Left renal pelvis (tissue), 4 donors: ENCODE measurements around the gene RNASE9. TPM values are rescaled to one million over a fixed set of nuclear protein-coding genes. Genes with fewer than 3 reads are reported as not detected.
"Not testable (repeated sequence)": the region's sequence is repeated elsewhere in the genome, so short reads cannot be mapped to it uniquely, and the experiment has no call there.

Experiments used
- DNase-seq, 4 donors: peaks; one replicate each; pipeline ENCODE4 v3.0.0-alpha.2; 2013; ENCODE audit warnings: low read depth in 4 of 4, low spot score in 3 of 4
- polyA plus RNA-seq, 4 donors: library from polyadenylated mRNA; unstranded; fragments of 120-200 nt; gene quantifications; one replicate each; pipeline ENCODE4 v1.2.1, GENCODE V29; 2013; ENCODE audit not compliant: insufficient read length in 4 of 4

RNASE9 gene
- polyA plus RNA-seq = not detected

GRCh38 chr14:20560961-20561360 lies at the start of gene RNASE9:
RNASE9 (minus strand) TSS chr14:20561047.
- no peak for DNase-seq

- no peak for DNase-seq
Observed at GRCh38 chr14:20610002-20610765, 49.3 kb upstream of the RNASE9 start.

GRCh38 chr14:20609215-20610001 lies 48.6 kb upstream of the RNASE9 start:
- DNase-seq = peak; percentile 78 to 88 (median 82)

- no peak for DNase-seq
Observed at GRCh38 chr14:20608383-20609110, 47.7 kb upstream of the RNASE9 start.

GRCh38 chr14:20607617-20608016 lies 46.8 kb upstream of the RNASE9 start:
- DNase-seq = no peak

GRCh38 chr14:20606902-20607242 lies 46.0 kb upstream of the RNASE9 start:
- DNase-seq = no peak

- no peak for DNase-seq
Observed at GRCh38 chr14:20606190-20606901, 45.5 kb upstream of the RNASE9 start.

- no peak for DNase-seq
Observed at GRCh38 chr14:20603813-20604690, 43.2 kb upstream of the RNASE9 start.

GRCh38 chr14:20602583-20602982 lies 41.7 kb upstream of the RNASE9 start:
- DNase-seq = no peak

GRCh38 chr14:20601522-20601921 lies 40.7 kb upstream of the RNASE9 start:
- no peak for DNase-seq

- no peak for DNase-seq
Observed at GRCh38 chr14:20597108-20597507, 36.3 kb upstream of the RNASE9 start.

- not testable (repeated sequence) for DNase-seq
Observed at GRCh38 chr14:20595726-20596125, 34.9 kb upstream of the RNASE9 start.

- DNase-seq = no peak
Observed at GRCh38 chr14:20592574-20592973, 31.7 kb upstream of the RNASE9 start.

- no peak for DNase-seq
Observed at GRCh38 chr14:20591235-20591634, 30.4 kb upstream of the RNASE9 start, which contains the start of gene RNASE12. RNASE12 (minus strand) TSS chr14:20591376; CDS start chr14:20590723, 653 bp downstream.

GRCh38 chr14:20587489-20588154 lies 26.8 kb upstream of the RNASE9 start, which contains the start of gene RNASE11:
RNASE11 (minus strand) TSS chr14:20588001.
- DNase-seq = no peak

GRCh38 chr14:20583908-20584307 lies 23.1 kb upstream of the RNASE9 start:
- DNase-seq = no peak

- no peak for DNase-seq
Observed at GRCh38 chr14:20583142-20583541, 22.3 kb upstream of the RNASE9 start.

GRCh38 chr14:20580242-20580641 lies 19.4 kb upstream of the RNASE9 start:
- DNase-seq = no peak
